OCI-LY7 (cell line): Measurements from ENCODE around the gene SMARCB1. TPM values are rescaled to one million over a fixed set of nuclear protein-coding genes. Genes with fewer than 3 reads are reported as not detected.

Source experiments
- BruUV-seq: library from RNA; stranded (reverse); fragments of 400-500 nt; replicated peaks from 2 replicates; lab custom pipeline; 2021; lab: Mats Ljungman, UMichigan
- CTCF ChIA-PET: fragments of 300-600 bp; sonication (Branson Sonifier 250); formaldehyde crosslinking; loops from one replicate; lab custom pipeline; 2022; ENCODE audit warnings: antibody characterized with exemption; ENCODE audit not compliant: unreplicated experiment; lab: Charles Lee
- POLR2A ChIA-PET: fragments of 300-600 bp; sonication (Branson Sonifier 250); formaldehyde crosslinking; loops from one replicate; lab custom pipeline; 2022; ENCODE audit warnings: antibody characterized with exemption; lab: Charles Lee
- DNase-seq: peaks from one replicate; pipeline ENCODE4 v3.0.0-alpha.2; 2015; ENCODE audit warnings: low spot score
- H2AFZ ChIP-seq: fragments of 200-600 bp; sonication (generic), shearing (Covaris generic); 2 replicates; pipeline ENCODE4 v1.6.1; 2014; ENCODE audit warnings: mild to moderate bottlenecking, antibody characterized with exemption, low read length, moderate library complexity
- H3K27ac ChIP-seq: fragments of 200-600 bp; sonication (generic); 2 replicates; pipeline ENCODE4 v1.5.1; 2014; ENCODE audit warnings: mixed run types, low read depth, mild to moderate bottlenecking, moderate library complexity, low read length, inconsistent platforms; ENCODE audit not compliant: poor library complexity, severe bottlenecking
- H3K36me3 ChIP-seq: fragments of 200-600 bp; sonication (generic); 2 replicates; pipeline ENCODE4 v1.6.1; 2014; ENCODE audit warnings: mild to moderate bottlenecking, antibody characterized with exemption, low read length, moderate library complexity, mixed read lengths; ENCODE audit not compliant: insufficient read depth
- H3K4me1 ChIP-seq: fragments of 200-600 bp; sonication (generic); 2 replicates; pipeline ENCODE4 v1.5.1; 2014; ENCODE audit warnings: mild to moderate bottlenecking, low read length; ENCODE audit not compliant: insufficient read depth, poor library complexity, severe bottlenecking
- H3K4me2 ChIP-seq: fragments of 200-600 bp; sonication (generic); 2 replicates; pipeline ENCODE4 v1.6.1; 2014; ENCODE audit warnings: mild to moderate bottlenecking, low read length
- H3K4me3 ChIP-seq: fragments of 200-600 bp; sonication (generic); 2 replicates; pipeline ENCODE4 v1.5.1; 2014; ENCODE audit warnings: mild to moderate bottlenecking, low read depth, low read length; ENCODE audit not compliant: poor library complexity, severe bottlenecking
- H3K79me2 ChIP-seq: fragments of 200-600 bp; sonication (generic); 2 replicates; pipeline ENCODE4 v1.6.1; 2016; ENCODE audit warnings: low read depth, mild to moderate bottlenecking, low read length, moderate library complexity, mixed read lengths; ENCODE audit not compliant: insufficient read depth
- H3K9me2 ChIP-seq: fragments of 200-600 bp; sonication (generic); 2 replicates; pipeline ENCODE4 v1.6.1; 2016; ENCODE audit warnings: mild to moderate bottlenecking, low read length, mixed read lengths; ENCODE audit not compliant: insufficient read depth
- H3K9me3 ChIP-seq: fragments of 200-600 bp; sonication (generic); 2 replicates; pipeline ENCODE4 v1.6.1; 2014; ENCODE audit warnings: mild to moderate bottlenecking, mixed run types, low read length, mixed read lengths
- H4K20me1 ChIP-seq: fragments of 200-600 bp; sonication (generic); 2 replicates; pipeline ENCODE4 v1.6.1; 2014; ENCODE audit warnings: mild to moderate bottlenecking, antibody characterized with exemption, low read length, moderate library complexity, mixed read lengths; ENCODE audit not compliant: insufficient read depth
- EZH2phosphoT487 ChIP-seq: fragments of 200-600 bp; sonication (generic); IDR thresholded peaks from 2 replicates; pipeline ENCODE4 v1.6.1; 2018; ENCODE audit warnings: low read depth, borderline replicate concordance, mild to moderate bottlenecking, mixed run types, antibody characterized with exemption, low read length, moderate library complexity, mixed read lengths
- intact Hi-C: fragments of 100-400 bp; cut with micrococcal nuclease; formaldehyde crosslinking; loops from one replicate; pipeline ENCODE4 v1.10.0; 2022; ENCODE audit not compliant: unreplicated experiment
- total RNA-seq, 2 experiments: library from RNA; depleted of rRNA in 1 of 2; stranded (reverse); fragments of >200 nt in 1 of 2; shearing (Covaris generic) in 1 of 2; gene quantifications; 2 replicates each; pipeline ENCODE4 v1.2.3, GENCODE V29; 2014 to 2022
- TF ChIP-seq, protein P1 (sequence below): fragments of 200-600 bp; sonication (generic); conservative IDR thresholded peaks from 2 replicates; pipeline ENCODE4 v1.5.1; 2014; ENCODE audit warnings: mild to moderate bottlenecking, antibody characterized with exemption, low read length, moderate library complexity, mixed read lengths

SMARCB1 gene
- total RNA-seq, 2 experiments from 2014 or later, result 252 to 265 TPM

DNA sequence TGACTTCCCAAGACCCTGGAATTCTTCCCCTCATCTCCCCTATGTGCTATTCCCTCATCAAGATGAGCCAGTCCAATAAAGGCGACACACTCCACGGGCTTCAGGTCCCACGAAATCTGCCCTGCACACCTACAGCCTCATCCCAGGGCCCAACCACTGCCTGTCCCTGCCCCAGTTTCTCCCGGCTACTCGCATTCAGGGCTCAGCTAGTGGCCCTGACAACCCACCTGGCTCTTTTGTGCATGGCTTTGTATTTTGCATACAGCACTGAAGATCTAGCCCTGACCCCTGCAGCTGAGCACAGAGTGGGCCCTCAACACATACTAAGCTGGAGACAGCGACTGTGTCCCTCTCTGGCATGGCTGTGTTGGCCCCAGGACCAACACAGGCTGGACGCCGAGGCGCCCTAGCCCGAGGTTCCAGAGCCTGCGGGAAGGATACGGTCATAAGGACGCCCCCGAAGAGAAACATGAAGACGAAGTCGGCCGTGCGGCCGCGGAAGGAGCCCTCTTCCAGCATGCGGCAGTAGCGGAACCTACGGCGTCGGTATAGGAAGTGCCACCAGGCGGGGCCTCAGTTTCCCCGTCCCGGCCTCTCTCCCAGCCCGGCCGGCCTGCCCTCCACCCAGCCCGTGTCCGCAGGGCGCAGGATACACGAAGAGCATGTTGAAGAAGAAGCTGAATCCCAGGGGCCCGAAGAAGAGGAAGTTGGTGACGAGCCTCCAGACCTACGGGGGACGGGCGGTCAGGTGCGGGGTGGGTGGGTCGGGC lies 51.3 kb downstream of the SMARCB1 start:
- intact Hi-C loops, result loop anchor here (1.0 to 5.0 kb wide), 3 partner anchors 35 to 69 kb away; partner anchors contain the start of gene SMARCB1
- POLR2A ChIA-PET, result interaction anchor here (1.0 to 1.6 kb wide), 3 partner anchors 13 to 33 kb away, joined by 3 to 5 read pairs (median 5); partner anchors contain the start of gene SLC2A11

DNA sequence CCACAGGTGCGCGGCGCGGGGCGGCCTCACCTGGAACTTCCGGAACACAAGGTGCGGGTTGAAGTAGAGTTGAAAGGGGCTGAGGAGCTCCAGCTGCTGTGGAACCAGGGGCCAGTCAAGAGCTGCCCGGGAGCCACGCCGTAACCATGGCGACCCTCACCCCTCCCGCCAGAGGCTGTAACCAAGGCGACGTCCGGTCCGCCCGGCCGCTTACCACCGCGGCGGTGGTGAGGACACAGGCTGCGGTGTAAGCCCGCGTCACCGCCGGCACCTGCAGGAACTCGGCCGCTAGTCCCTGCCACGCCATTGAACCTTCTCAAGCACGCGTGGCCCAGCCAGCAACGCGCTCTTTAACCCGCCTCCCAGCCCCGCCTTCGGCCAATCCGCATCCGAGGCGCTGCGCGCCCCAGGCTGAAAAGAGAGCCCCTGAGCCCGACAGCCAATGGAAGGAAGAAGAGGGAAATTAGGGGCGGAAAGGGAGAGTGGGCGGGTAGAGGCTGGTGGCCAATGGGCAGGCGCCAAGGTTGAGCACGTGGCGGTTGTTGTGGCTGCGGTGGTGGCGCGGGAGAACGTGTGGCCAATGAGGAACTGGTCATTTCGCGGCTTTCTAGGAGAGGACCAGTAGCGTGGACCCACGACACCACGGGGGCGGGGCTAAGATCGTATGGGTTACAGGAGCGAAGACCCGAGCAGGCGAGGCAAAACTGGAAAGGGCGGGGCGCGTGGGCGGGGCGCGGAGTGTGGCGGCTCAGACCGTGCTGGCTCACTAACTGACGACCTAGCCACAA lies 52.1 kb downstream of the SMARCB1 start, which contains the start of gene DERL3:
Gene DERL3, minus strand, starts transcription at position 326 of the 788 bp plus-strand sequence. Its CDS starts 19 bp downstream, at position 307.
- ChIA-PET CTCF (no interaction called here), POLR2A (interaction anchor here (1.0 to 1.6 kb wide), 3 partner anchors 12 to 33 kb away, joined by 3 to 5 read pairs (median 5); partner anchors contain the start of gene SLC2A11)
- H3K9me3 ChIP-seq, result no peaks in the 10 kb centered on the region
- H3K4me3 ChIP-seq, result peak within 1 kb of the TSS; percentile 69
- H3K27ac ChIP-seq, result peak within 1 kb of the TSS; percentile 83
- H4K20me1 ChIP-seq, result no peaks in the 10 kb centered on the region
- intact Hi-C loops, result loop anchor here (1.0 to 5.0 kb wide), 3 partner anchors 36 to 70 kb away; partner anchors contain the start of gene SMARCB1
- peak; percentile 100 for DNase-seq
- BruUV-seq, result no TSS peak
- no peak within 1 kb of the TSS for H2AFZ ChIP-seq
- H3K9me2 ChIP-seq, result no peaks in the 10 kb centered on the region
- H3K79me2 ChIP-seq, result no peaks in the 10 kb centered on the region
- peaks cover 37% of the 10 kb centered on the region for H3K36me3 ChIP-seq
- peak within 1 kb of the TSS; percentile 91 for H3K4me2 ChIP-seq
- peaks cover 60% of the 10 kb centered on the region for H3K4me1 ChIP-seq
- no peak for TF ChIP-seq EZH2phosphoT487
- TF ChIP-seq, protein P1, sequence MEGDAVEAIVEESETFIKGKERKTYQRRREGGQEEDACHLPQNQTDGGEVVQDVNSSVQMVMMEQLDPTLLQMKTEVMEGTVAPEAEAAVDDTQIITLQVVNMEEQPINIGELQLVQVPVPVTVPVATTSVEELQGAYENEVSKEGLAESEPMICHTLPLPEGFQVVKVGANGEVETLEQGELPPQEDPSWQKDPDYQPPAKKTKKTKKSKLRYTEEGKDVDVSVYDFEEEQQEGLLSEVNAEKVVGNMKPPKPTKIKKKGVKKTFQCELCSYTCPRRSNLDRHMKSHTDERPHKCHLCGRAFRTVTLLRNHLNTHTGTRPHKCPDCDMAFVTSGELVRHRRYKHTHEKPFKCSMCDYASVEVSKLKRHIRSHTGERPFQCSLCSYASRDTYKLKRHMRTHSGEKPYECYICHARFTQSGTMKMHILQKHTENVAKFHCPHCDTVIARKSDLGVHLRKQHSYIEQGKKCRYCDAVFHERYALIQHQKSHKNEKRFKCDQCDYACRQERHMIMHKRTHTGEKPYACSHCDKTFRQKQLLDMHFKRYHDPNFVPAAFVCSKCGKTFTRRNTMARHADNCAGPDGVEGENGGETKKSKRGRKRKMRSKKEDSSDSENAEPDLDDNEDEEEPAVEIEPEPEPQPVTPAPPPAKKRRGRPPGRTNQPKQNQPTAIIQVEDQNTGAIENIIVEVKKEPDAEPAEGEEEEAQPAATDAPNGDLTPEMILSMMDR, result no peak

More for the DNA sequence above, 51.3 kb downstream of the SMARCB1 start:
- Histone ChIP-seq H3K9me2 (no peaks in the 10 kb centered on the region), H3K4me3 (peak overlapping the region; percentile 69), H3K36me3 (peaks cover 45% of the 10 kb centered on the region), H3K4me1 (peaks cover 52% of the 10 kb centered on the region), H3K4me2 (peak overlapping the region; percentile 91), H3K9me3 (no peaks in the 10 kb centered on the region), H3K79me2 (no peaks in the 10 kb centered on the region), H2AFZ (no peak overlapping the region), H4K20me1 (no peaks in the 10 kb centered on the region), H3K27ac (peak overlapping the region; percentile 83)
- DNase-seq, result peak; percentile 58
- no peak for TF ChIP-seq EZH2phosphoT487
- TF ChIP-seq, protein P1, result 0 out of 2 replicates have a peak, but pooled peaks have one; percentile 16
- CTCF ChIA-PET, result no interaction called here
- BruUV-seq, result no TSS peak
